Glomerular visceral epithelial cell (primary cell): ENCODE data around the gene LMOD3.

ENCODE experiments used
- DNase-seq: peaks from one replicate; pipeline ENCODE4 v3.0.0-alpha.2; 2016; ENCODE audit errors: extremely low spot score

LMOD3 gene

GRCh38 chr3:69122403-69122802 lies at the start of gene LMOD3:
Gene LMOD3 (minus strand): TSS chr3:69122595. CDS start chr3:69122386, 209 bp downstream.
- DNase-seq: no peak

DNA sequence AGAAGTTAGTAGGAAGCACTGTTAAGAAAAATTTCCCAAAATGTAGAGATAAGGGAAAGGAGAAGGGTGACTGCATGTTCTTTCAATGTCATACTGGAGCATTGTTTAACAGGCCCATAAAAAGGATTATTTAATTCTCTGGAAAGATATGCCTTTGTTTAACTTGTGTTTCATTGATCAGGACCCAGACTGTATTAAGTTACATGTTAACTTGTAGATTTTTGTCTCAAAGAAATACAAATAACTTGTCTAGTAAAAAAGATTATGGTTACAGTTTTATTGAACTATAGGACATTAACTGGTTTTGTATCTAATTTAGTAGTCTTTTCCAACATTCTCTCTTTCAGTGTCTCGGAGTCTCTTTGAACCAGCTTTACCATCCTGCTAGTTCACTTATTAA lies 49.7 kb upstream of the LMOD3 start:
- DNase-seq: no peak

- DNase-seq: no peak
These were observed 44.1 kb upstream of the LMOD3 start for GRCh38 chr3:69166446-69166845.

GRCh38 chr3:69165744-69166143 lies 43.3 kb upstream of the LMOD3 start:
- no peak for DNase-seq

DNA sequence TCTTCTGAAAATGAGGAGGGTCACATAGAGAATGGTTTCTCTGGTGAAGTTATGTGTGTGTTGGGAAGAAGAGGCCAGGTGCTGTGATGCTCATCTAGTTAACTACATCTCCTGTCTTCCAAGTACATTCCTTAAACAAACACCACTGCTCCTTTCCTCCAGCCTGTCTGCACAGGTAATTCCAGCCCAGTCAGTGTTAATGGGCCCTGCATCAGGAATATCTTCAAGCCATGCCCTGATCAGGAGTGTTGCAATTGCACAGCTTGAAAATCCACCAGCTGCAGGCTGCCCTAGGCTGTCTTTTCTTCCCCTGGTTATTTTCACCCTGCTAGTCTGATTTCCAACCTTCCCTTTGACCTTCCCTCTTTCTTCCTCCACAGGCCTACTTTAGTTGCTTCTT lies 41.9 kb upstream of the LMOD3 start:
- DNase-seq: no peak

DNA sequence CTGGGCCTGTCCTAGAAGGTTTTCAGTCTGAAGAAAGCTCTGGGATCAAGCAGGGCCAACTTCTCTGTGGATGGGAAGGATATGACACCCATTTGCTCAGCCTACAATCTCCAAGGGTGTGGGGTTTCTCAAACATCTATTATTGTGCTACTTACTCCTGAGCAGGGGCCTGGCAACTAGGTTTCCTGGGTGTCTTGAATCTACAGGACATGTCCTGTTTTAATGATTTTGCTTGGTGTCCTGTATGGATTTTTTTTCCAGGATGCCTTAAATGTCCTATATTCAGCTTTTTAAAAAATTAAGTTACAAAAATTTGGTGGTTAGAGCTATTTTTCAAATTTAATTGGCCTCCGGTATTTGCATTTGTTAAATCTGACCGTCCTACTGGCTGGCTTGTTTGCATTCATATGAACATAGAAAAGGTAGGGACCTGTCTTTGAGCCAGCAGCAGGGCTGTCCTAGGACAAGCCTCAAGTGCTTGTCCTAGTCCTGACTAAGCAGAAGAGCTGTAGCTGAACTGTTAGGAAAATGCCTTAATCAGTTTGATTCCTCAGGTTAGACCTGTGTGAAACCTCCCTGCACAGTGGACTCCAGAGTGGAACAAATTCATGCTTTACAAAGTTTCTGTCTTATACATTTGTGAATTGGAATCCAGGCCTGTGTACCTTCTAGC lies 40.0 kb upstream of the LMOD3 start:
- DNase-seq: no peak

DNA sequence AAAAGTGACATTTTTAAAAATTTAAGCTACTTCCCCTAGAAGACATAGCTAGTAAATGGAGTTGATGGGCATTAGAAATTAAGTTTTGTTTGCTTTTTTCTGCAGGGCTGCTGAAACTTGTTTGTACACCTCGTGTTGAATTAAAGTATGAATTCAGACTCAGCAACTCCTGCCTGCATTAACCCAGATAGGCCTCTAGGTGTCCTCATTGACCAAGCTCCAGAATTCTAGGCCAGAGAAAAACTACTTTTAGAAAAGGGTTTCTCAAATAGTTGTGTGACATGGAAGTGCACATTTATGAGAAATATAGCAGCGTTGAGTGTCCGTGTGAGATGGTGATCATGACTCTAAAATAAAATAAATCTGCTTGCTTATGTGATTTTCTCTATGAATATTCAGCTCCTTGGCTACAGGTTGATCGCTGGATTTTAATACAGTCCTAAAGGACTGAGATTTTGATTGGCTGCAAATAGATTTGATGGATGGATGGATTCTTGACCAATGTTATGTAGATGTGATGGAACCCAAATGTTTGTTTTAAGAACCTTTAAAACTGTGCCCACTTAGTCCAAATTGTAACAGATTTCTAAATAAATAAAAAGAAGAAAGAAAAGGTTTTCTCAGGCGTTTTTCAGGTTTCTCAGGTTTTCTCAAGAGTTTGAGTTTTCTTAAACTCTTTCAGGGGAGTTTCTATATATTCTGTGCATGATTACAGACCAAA lies 39.4 kb upstream of the LMOD3 start:
- peak; percentile 45 for DNase-seq

DNA sequence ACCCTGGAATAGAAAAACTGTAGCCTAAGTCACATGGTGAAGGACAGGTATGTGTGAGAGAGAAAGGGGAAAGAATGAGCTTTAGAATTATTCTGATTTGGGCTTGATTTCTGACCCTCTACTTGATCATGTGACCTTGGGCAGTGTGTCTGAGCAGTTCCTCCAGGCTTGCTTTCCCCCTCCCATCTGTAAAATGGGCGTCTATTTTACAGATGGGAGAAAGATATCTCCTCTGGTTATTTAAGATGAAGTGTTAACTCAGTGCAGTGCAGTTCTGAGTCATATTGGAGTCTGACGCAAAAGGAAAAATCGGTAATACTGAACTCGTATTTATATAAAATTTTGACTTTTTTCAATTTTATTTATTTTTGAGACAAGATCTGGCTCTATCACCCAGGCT lies 38.1 kb upstream of the LMOD3 start:
- no peak for DNase-seq

- no peak for DNase-seq
These were observed 37.7 kb upstream of the LMOD3 start for GRCh38 chr3:69160107-69160506.

- no peak for DNase-seq
These were observed 27.2 kb upstream of the LMOD3 start for GRCh38 chr3:69149586-69149985.

GRCh38 chr3:69145688-69146087 lies 23.3 kb upstream of the LMOD3 start:
- no peak for DNase-seq

GRCh38 chr3:69144631-69145245 lies 22.3 kb upstream of the LMOD3 start:
- no peak for DNase-seq

DNA sequence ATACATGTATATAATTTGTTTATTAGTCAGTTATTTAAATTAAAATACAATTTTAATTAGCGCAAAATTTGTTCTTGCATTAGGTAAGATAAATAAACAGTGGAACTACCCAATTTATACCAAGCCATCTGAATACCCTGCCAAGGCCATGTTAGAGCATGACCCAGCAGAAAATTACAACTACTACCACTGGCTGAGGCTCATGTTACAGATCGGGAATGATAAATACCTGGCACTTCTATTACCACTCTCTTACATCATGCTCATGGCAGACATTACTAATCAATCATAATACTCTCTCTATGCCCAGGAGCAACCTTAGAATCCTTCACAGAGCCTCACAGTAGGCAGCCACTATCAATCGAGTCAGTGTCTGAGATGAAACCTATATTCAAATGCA lies 21.2 kb upstream of the LMOD3 start:
- no peak for DNase-seq

DNA sequence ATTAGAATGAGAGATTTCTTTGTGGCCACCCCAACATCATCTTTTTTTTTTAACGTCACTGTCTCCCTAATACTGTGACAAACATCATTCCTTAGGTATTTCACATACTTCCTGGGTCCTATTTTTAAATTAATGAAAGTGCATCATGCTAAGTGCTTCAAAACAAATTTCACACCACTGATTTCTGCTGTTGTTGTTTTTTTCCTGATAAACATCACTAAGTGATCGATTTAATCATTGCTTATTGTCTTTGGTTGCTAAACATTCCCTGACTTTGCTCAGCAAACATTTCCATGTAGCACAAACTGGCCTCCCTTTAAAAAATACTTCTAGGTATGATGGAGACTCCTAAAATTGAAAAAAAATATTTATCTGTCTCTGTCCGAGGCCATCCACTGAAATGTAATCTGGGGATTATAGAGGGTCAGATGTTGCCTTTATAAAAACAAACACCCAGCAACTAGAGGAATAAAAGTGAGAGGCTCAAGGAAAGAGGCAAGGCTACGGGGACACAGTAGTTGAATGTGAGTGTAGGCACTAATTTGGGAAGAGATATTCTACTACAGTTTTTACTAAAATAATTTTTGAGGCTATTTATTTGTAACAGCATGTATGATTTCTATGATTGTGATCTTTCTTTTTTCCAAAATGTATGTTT lies 20.5 kb upstream of the LMOD3 start:
- no peak for DNase-seq

DNA sequence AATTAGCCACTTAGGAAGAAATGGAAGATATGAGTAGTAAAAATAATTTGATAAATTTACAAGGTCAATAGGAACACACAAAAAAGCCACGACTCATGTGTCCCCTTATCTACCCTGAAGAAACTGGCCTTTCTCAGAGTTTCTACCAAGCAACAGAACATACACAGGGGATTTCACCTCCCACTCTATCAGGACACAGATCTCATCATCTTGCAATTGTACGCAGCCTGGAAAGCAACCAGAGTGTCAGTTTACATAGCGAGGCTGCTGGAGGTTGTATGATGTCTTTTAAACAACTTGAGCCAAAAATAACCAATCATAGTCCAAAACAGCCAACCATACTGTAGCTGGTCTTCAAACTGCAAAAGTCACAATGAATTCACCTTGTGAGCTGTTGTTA lies 19.7 kb upstream of the LMOD3 start:
- no peak for DNase-seq

- no peak for DNase-seq
These were observed 18.9 kb upstream of the LMOD3 start for GRCh38 chr3:69141313-69141712.

DNA sequence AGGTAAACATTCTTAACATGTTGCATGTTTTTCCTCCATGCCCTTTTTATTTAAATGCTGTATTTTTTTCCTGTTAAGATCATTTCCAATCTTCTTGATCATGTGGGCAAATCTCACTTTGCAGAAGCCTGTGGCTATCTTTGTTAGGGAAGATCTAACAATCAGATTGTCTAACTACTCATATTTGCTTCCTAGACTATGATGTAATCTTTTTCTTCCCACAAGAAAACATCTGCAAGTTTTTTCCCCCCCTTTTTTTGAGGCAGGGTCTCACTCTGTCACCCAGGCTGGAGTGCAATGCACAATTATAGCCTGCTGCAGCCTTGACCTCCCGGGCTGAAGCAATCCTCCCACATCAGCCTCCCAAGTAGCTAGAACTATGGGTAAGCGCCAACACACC lies 15.0 kb upstream of the LMOD3 start:
- DNase-seq: no peak

DNA sequence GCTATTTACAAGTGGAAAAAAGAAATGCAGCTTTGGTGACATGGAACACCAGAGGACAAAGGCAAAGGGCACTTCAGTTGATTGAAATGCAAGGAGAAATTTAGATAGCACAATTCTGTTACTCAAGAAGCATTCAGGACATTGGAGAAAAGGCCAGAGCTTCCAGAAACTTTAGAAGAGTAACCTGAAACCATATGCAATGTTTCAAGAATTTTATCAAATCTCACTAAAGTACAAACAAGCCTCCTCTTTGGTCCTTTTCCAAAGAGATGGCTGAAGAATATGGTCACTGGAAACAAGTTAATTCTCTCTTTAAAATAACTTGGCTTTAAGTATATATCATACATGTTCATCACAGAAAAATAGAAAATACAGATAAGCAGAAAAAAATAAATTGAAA lies 14.6 kb upstream of the LMOD3 start:
- no peak for DNase-seq

DNA sequence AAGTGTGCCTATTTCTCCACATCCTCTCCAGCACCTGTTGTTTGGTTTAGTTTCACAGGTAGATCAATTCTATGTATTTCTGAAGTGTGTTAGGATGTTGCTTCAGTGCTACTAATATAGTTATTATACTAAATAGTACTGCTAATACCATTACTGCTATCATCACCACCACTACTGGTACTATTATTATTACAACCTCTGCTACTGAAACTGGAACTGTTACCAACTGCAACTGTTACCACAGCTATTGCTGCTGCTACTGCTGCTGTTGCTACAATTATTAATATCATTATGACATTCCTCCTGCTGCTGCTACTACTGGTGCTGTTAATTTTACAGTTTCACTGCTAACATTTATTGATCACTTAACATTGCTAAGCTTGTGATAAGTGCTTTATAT lies 8.3 kb upstream of the LMOD3 start:
- DNase-seq: no peak

- DNase-seq: no peak
These were observed 7.1 kb upstream of the LMOD3 start for GRCh38 chr3:69129531-69129930.

DNA sequence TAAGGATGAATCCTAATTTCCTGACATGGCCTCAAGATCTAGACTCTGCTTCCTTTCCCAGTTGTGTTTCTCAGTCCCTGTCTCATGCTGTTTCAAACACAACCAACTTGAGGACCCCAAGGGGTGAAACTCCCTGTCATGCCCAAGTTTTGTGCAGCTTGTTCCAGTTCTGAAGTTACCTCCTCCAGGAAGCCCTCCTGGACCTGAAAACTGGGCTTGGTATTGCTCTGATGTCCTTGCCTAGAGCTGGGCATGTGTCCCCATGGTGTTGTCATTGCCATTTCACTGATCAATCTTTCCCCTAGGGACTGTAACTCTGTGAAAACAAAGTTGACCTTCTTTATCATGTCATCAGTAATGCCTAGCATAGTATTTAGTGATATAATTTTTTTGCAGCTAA lies 6.1 kb upstream of the LMOD3 start:
- DNase-seq: no peak

- no peak for DNase-seq
These were observed 4.6 kb upstream of the LMOD3 start for GRCh38 chr3:69126999-69127398.

GRCh38 chr3:69126216-69126615 lies 3.8 kb upstream of the LMOD3 start:
- no peak for DNase-seq
